HUES6 (cell line): ENCODE measurements around the gene FRAS1.
"Not testable (repeated sequence)": the region's sequence is repeated elsewhere in the genome, so short reads cannot be mapped to it uniquely, and the experiment has no call there.

Experiments
- H3K27ac ChIP-seq: 2 replicates; pipeline ENCODE4 v1.7.0; 2013; ENCODE audit warnings: low read depth, mild to moderate bottlenecking, low read length, inconsistent platforms
- H3K27me3 ChIP-seq: 2 replicates; pipeline ENCODE4 v1.6.1; 2013; ENCODE audit warnings: low read length; ENCODE audit not compliant: control insufficient read depth, insufficient read depth
- H3K36me3 ChIP-seq: 2 replicates; pipeline ENCODE4 v1.6.1; 2013; ENCODE audit warnings: low read length; ENCODE audit not compliant: control insufficient read depth, insufficient read depth
- H3K4me1 ChIP-seq: 2 replicates; pipeline ENCODE4 v1.6.1; 2013; ENCODE audit warnings: low read length; ENCODE audit not compliant: control insufficient read depth, insufficient read depth
- H3K4me3 ChIP-seq: 2 replicates; pipeline ENCODE4 v1.5.1; 2013; ENCODE audit warnings: low read depth, low read length
- H3K9ac ChIP-seq: one replicate; pipeline ENCODE4 v1.6.1; 2013; ENCODE audit warnings: mild to moderate bottlenecking, low read length
- H3K9me3 ChIP-seq: 2 replicates; pipeline ENCODE4 v1.6.1; 2013; ENCODE audit warnings: low read depth, low read length; ENCODE audit not compliant: control insufficient read depth, insufficient read depth

Gene FRAS1

GRCh38 chr4:78477276-78477675, 420.2 kb downstream of the FRAS1 start:
- Histone ChIP-seq H3K9me3 (no peaks in the 10 kb centered on the region), H3K4me3 (no peak overlapping the region), H3K27me3 (no peaks in the 10 kb centered on the region), H3K36me3 (peaks cover 65% of the 10 kb centered on the region), H3K27ac (no peak overlapping the region), H3K4me1 (no peaks in the 10 kb centered on the region), H3K9ac (no peak overlapping the region)

GRCh38 chr4:78478523-78478922, 421.4 kb downstream of the FRAS1 start:
- Histone ChIP-seq H3K9me3 (no peaks in the 10 kb centered on the region), H3K36me3 (peaks cover 63% of the 10 kb centered on the region), H3K27me3 (no peaks in the 10 kb centered on the region), H3K27ac (no peak overlapping the region), H3K9ac (no peak overlapping the region), H3K4me3 (no peak overlapping the region), H3K4me1 (no peaks in the 10 kb centered on the region)

GRCh38 chr4:78480286-78480685, 423.2 kb downstream of the FRAS1 start:
- H3K4me1 ChIP-seq: no peaks in the 10 kb centered on the region
- no peak overlapping the region for H3K9ac ChIP-seq
- no peaks in the 10 kb centered on the region for H3K9me3 ChIP-seq
- H3K4me3 ChIP-seq: no peak overlapping the region
- no peaks in the 10 kb centered on the region for H3K27me3 ChIP-seq
- H3K27ac ChIP-seq: no peak overlapping the region
- peaks cover 55% of the 10 kb centered on the region for H3K36me3 ChIP-seq

- Histone ChIP-seq H3K4me3 (no peak overlapping the region), H3K27me3 (no peaks in the 10 kb centered on the region), H3K36me3 (peaks cover 54% of the 10 kb centered on the region), H3K27ac (no peak overlapping the region), H3K9me3 (no peaks in the 10 kb centered on the region), H3K4me1 (no peaks in the 10 kb centered on the region), H3K9ac (no peak overlapping the region)
These were observed 424.1 kb downstream of the FRAS1 start for GRCh38 chr4:78481180-78481579.

- Histone ChIP-seq H3K4me3 (no peak overlapping the region), H3K4me1 (no peaks in the 10 kb centered on the region), H3K27me3 (no peaks in the 10 kb centered on the region), H3K9ac (no peak overlapping the region), H3K9me3 (no peaks in the 10 kb centered on the region), H3K36me3 (peaks cover 51% of the 10 kb centered on the region), H3K27ac (no peak overlapping the region)
These were observed 425.2 kb downstream of the FRAS1 start for GRCh38 chr4:78482281-78482680.

GRCh38 chr4:78483811-78484210, 426.7 kb downstream of the FRAS1 start:
- Histone ChIP-seq H3K4me3 (no peak overlapping the region), H3K27ac (no peak overlapping the region), H3K9me3 (no peaks in the 10 kb centered on the region), H3K9ac (no peak overlapping the region), H3K4me1 (no peaks in the 10 kb centered on the region), H3K27me3 (no peaks in the 10 kb centered on the region), H3K36me3 (peaks cover 42% of the 10 kb centered on the region)

GRCh38 chr4:78484574-78484973, 427.5 kb downstream of the FRAS1 start:
- no peak overlapping the region for H3K4me3 ChIP-seq
- H3K9me3 ChIP-seq: no peaks in the 10 kb centered on the region
- H3K4me1 ChIP-seq: no peaks in the 10 kb centered on the region
- no peak overlapping the region for H3K27ac ChIP-seq
- peaks cover 42% of the 10 kb centered on the region for H3K36me3 ChIP-seq
- no peaks in the 10 kb centered on the region for H3K27me3 ChIP-seq
- no peak overlapping the region for H3K9ac ChIP-seq

GRCh38 chr4:78493731-78494130, 436.6 kb downstream of the FRAS1 start:
- Histone ChIP-seq H3K36me3 (peaks cover 6% of the 10 kb centered on the region; the same call in 1 of the 2 replicates), H3K27me3 (no peaks in the 10 kb centered on the region), H3K27ac (no peak overlapping the region), H3K9ac (no peak overlapping the region), H3K9me3 (no peaks in the 10 kb centered on the region), H3K4me1 (no peaks in the 10 kb centered on the region), H3K4me3 (no peak overlapping the region)

- Histone ChIP-seq H3K9me3 (no peaks in the 10 kb centered on the region), H3K27me3 (no peaks in the 10 kb centered on the region), H3K9ac (no peak overlapping the region), H3K4me3 (no peak overlapping the region), H3K36me3 (peaks cover 9% of the 10 kb centered on the region), H3K4me1 (no peaks in the 10 kb centered on the region), H3K27ac (no peak overlapping the region)
These were observed 439.0 kb downstream of the FRAS1 start for GRCh38 chr4:78496021-78496643.

- not testable (repeated sequence) for H3K27me3 ChIP-seq, H3K9me3 ChIP-seq, H3K27ac ChIP-seq, H3K9ac ChIP-seq, H3K4me3 ChIP-seq, H3K4me1 ChIP-seq
- peaks cover 34% of the 10 kb centered on the region for H3K36me3 ChIP-seq
These were observed 449.1 kb downstream of the FRAS1 start for GRCh38 chr4:78506260-78506659.

- H3K4me1 ChIP-seq: no peaks in the 10 kb centered on the region
- no peak overlapping the region for H3K27ac ChIP-seq
- no peak overlapping the region for H3K4me3 ChIP-seq
- no peaks in the 10 kb centered on the region for H3K27me3 ChIP-seq
- peaks cover 46% of the 10 kb centered on the region for H3K36me3 ChIP-seq
- no peaks in the 10 kb centered on the region for H3K9me3 ChIP-seq
- H3K9ac ChIP-seq: no peak overlapping the region
These were observed 451.9 kb downstream of the FRAS1 start for GRCh38 chr4:78509043-78509442.

- Histone ChIP-seq H3K4me3 (no peak overlapping the region), H3K36me3 (peaks cover 50% of the 10 kb centered on the region), H3K9ac (no peak overlapping the region)
These were observed 453.0 kb downstream of the FRAS1 start for GRCh38 chr4:78510108-78510507.

More at GRCh38 chr4:78510108-78510507, 453.0 kb downstream of the FRAS1 start:
- H3K27me3 ChIP-seq: no peaks in the 10 kb centered on the region
- H3K27ac ChIP-seq: no peak overlapping the region
- no peaks in the 10 kb centered on the region for H3K9me3 ChIP-seq
- H3K4me1 ChIP-seq: no peaks in the 10 kb centered on the region
